ENCODE measurements around the gene HTT.
"Not testable (repeated sequence)": the region's sequence is repeated elsewhere in the genome, so short reads cannot be mapped to it uniquely, and the experiment has no call there.

The HTT gene

GRCh38 chr4:3124070-3124767 lies 49.7 kb downstream of the HTT start:
- DNase-seq: no peak

DNA sequence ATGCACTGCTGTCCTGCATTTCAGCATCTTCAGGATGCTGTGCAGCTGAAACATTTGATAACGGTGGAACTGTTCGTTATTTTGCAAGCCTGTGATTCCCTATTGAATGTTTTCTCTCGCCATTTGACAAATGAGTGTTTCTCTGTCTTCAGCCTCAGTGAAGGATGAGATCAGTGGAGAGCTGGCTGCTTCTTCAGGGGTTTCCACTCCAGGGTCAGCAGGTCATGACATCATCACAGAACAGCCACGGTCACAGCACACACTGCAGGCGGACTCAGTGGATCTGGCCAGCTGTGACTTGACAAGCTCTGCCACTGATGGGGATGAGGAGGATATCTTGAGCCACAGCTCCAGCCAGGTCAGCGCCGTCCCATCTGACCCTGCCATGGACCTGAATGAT lies 52.6 kb downstream of the HTT start:
- no peak for DNase-seq

DNA sequence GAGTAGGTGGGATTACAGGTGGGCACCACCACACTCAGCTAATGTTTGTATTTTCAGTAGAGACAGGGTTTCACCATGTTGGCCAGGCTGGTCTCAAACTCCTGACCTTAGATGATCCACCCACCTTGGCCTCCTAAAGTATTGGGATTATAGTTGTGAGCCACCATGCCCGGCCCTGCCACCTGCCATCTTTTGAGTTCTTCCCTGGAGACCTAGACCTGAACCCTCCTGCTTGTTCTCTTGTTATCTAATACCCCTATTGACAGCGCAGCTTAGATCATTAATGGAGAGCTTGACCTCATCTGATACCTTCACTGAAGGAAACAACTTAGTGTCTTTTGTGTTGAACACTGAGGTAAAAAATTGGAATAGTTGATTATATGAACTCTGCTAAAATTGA lies 53.6 kb downstream of the HTT start:
- no peak for DNase-seq

DNA sequence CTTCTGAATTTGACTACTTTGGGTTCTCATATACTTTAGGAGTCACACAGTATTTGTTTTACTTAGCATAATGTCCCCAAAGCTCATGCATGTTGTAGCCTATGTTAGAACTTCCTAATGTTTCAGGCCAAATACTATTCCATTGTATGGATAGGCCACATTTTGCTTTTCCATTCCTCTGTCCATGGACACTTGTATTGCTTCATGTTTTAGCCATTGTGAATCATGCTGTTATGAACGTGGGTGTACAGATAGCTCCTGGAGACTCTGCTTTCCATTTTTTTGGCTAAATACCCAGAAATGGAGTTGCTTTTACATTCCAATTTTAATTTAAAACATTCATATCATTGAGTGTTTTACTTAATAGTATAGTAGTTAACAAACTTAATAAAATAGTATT lies 54.5 kb downstream of the HTT start:
- DNase-seq: no peak

DNA sequence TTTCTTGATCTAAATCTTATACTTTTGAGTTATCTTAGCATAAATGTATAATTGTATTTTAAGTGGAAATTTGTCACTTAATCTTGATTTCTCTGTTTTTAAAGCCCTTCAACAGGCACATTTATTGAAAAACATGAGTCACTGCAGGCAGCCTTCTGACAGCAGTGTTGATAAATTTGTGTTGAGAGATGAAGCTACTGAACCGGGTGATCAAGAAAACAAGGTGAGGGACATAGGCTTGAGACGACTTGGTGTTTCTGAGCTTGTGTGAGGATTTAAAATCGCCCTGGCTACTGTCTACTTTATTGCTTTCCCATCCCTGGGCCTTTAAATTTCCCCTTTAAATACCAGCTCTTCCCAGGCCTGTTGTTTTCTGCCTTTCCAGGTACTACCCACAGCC lies 55.7 kb downstream of the HTT start:
- DNase-seq: no peak

DNA sequence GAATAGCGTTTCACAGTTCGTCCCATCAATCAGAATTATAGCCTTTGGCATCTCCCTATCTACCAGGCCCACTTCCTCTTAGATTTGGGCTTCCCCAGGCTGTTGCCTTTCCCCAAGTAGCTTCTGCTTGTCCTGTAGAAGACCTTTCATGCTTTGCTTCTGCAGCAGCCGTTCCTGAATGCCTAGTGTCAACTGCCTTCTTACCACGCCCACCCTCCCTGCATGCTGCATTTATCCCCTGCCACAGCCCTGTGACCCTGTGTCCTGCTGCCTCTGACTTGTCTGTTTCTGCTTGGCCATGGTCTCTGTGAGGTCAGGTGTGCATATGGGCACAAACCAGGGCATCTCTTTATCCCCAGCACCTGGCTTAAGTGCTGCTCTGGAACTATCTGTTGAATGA lies 56.3 kb downstream of the HTT start:
- no peak for DNase-seq

DNA sequence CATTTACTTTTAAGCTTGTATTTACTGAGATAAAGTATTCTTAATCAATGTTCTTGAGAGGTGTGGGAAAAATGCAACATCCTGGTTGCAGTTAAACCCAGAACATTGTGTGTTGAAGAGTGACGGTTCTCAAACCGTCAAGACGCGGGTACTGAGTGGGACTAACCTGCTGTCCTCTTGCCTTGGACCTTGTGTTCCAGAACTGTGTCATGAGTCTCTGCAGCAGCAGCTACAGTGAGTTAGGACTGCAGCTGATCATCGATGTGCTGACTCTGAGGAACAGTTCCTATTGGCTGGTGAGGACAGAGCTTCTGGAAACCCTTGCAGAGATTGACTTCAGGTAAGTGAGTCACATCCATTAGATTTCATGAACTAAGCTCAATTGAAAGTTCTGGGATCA lies 59.7 kb downstream of the HTT start:
- no peak for DNase-seq

DNA sequence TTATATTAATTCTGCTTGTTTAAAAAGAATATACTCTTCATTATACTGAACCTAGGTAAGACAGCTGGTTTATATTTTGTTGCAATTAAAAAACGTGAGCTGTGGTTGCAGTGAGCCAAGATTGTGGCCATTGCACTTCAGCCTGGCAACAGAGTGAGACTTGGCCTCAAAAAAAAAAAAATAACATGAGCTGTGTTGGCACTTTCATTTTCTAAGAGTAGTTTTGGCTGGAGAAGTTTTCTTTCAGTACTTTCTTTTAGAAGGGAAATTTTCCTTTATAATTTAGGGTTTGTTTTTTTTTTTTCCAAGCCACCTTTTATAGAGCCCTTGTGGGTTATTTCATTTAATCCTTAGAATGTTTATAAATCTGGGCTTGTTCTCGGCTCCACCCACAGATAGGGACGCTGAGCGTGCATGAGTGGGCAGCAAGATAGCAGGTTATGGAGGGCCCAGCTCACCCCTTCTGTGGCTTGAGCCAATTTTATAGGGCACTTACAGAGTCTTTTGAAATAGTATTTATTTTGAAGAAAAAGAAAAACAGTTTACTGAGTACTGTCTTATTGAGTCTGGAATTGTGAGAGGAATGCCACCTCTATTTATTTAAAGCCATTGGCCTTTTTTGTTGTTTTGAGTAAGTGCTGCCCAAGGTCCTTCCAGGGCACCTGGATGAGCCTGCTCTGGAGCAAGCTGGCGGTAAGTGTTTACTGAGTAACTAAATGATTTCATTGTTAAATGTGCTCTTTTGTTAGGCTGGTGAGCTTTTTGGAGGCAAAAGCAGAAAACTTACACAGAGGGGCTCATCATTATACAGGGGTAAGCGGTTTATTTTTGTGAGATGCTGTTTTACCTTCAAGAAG lies 60.9 kb downstream of the HTT start:
- DNase-seq: no peak

DNA sequence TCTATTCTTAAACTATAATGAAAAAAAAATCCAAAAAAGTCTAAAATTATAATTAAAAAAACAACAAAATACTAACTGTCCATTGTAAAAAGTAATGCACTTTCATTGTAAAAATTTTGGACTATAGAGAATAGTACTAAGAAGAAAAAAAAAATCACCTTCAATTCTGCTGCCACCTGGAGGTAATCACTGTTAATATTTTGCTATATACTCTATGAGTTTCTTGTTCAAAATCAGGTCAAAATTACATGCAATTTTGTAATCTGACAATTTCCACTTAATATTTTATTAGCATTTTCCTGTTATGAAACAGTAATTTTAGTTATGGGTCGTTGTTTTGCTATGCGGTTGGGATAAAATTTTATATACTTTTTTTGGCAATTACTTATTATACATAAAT lies 62.0 kb downstream of the HTT start:
- DNase-seq: no peak

DNA sequence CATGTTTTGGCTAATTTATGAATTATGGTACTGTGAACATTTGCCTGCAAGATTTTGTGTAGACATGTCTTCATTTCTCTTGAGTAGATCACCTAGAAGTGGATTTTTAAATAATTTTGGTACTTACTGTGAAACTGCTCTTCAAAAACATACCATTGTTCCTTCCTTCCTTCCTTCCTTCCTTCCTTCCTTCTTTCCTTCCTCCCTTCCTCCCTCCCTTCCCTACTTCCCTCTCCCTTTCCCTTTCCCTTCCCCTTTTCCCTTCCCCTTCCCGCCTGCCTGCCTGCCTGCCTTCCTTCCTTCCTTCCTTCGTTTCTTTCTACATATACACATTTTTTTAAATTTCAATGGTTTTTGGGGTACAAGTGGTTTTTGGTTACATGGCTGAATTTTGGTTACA lies 63.4 kb downstream of the HTT start:
- no peak for DNase-seq

DNA sequence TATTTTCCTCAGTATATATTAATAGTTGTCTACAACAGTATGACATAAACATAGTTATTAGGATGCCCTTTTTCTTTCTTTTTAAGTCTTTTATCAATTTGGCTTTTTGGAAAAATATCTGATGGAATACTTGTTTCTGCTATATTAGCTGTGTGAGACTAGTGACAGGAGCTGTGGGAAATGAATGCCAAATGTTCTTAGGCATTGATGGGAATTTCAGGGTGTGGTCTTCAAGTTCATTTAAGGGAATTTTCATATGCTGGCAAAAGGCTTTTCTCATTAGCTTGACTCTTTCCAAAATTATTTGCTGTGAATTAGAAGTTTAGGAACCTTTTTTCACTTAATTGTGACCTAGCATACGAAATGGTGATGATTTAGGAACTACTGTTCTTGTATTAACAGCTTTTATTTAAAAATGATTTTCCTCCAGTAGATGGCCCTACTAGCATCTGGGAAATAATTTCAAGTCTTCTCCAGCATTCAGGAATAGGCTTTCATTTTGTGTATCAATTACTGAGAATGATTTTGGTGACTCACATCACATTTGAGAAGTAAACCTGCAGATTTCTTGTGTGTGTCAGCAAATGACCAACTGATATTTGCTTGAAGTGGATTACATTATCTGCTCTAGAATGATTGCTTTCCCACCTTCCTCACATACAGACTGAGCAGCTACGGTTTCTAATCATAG lies 70.9 kb downstream of the HTT start:
- no peak for DNase-seq

- no peak for DNase-seq
Measured at GRCh38 chr4:3148926-3149325, 74.4 kb downstream of the HTT start.

- DNase-seq: not testable (repeated sequence)
Measured at GRCh38 chr4:3151238-3151637, 76.8 kb downstream of the HTT start.

GRCh38 chr4:3157366-3157765 lies 82.9 kb downstream of the HTT start:
- DNase-seq: no peak

DNA sequence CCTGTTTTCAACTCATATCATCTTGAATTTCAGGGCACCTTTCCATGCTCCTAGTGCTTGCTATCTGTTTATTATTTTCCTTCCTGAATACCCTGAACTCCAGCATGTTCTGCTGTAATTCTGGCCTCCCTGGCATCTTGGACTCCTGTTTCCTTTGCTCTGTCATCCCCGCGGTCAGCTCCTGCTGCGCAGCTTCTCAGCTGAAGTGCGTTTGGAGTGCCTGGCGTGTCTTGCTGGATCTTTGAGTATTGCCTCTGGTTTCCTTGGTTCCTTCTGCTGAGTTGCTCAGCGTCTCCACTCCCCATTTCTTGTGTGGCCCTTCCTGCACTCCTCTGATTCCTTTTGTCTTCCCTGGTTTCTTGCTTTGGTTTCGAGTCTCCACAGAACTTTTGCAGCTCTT lies 84.4 kb downstream of the HTT start:
- no peak for DNase-seq

DNA sequence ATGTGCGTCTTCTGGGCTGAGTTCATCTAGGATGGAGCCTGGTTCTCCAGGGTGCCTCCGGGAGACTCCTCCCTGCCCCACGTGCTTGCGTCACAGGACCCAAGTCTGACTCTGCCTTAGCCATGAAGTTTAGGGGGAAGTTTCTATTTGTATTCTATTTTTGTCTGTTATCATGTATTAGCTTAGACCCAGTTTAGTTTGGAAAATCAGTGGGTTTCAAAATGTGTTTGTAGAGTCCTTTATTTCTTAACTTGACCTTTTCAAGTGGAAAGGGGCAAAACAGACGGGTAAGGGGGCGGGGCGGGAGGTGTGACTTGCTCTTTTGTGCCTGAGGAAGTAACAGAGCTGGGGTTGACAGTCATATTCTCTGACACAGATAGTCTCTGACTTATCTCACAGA lies 86.0 kb downstream of the HTT start:
- DNase-seq: no peak

DNA sequence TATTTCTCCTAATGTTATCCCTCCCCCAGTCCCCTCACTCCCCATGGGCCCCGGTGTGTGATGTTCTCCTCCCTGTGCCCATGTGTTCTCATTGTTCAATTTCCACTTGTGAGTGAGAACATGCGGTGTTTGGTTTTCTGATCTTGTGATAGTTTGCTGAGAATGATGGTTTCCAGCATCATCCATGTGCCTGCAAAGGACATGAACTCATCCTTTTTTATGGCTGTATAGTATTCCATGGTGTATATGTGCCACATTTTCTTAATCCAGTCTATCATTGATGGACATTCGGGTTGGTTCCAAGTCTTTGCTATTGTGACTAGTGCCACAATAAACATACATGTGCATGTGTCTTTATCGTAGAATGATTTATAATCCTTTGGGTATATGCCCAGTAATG lies 86.6 kb downstream of the HTT start:
- not testable (repeated sequence) for DNase-seq

GRCh38 chr4:3166434-3166833 lies 92.0 kb downstream of the HTT start:
- DNase-seq: not testable (repeated sequence)

DNA sequence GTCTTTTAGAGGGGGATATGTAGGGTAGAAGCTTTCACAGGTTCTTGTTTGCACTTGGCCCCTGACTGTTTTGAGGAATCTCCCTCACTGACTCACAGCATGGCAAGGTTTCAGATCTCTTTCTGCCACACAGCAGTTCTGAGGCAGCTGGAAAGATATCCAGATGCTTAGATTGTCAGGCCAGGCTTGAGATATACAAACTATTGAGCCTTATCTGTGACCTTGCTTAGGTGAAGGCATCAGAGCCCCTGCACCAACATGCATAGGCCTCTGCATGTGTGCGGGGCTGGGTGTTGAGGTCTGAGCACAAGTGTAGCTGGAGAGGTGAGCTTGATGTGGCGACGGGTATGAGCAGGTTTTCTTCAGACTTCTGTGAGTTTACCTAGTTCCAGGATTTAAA lies 93.5 kb downstream of the HTT start:
- no peak for DNase-seq

- no peak for DNase-seq
Measured at GRCh38 chr4:3174371-3175338, 100.2 kb downstream of the HTT start.

- no peak for DNase-seq
Measured at GRCh38 chr4:3176367-3177229, 102.1 kb downstream of the HTT start.

- no peak for DNase-seq
Measured at GRCh38 chr4:3177426-3177825, 102.9 kb downstream of the HTT start.
